GM12878 (cell line): Measurements from ENCODE around the gene PDLIM4. TPM values are rescaled to one million over a fixed set of nuclear protein-coding genes. Genes with fewer than 3 reads are reported as not detected.

ENCODE experiments used
- ATAC-seq: fragments of 200-7000 bp; cut with Tn5 transposase; 3 replicates; pipeline ENCODE4 v1.9.1; 2020; ENCODE audit warnings: mild to moderate bottlenecking, moderate library complexity
- BruUV-seq: library from RNA; stranded (reverse); fragments of 400-500 nt; replicated peaks from 2 replicates; lab custom pipeline; 2021; lab: Mats Ljungman, UMichigan
- CTCF ChIA-PET: fragments of 300-600 bp; sonication (Branson Sonifier 250); formaldehyde crosslinking; extraction: SDS; loops from one replicate; lab custom pipeline; 2021; ENCODE audit warnings: inconsistent platforms; lab: Yijun Ruan, JAX
- POLR2A ChIA-PET: fragments of 350-600 bp; formaldehyde crosslinking; extraction: SDS; loops from one replicate; lab custom pipeline; 2021; ENCODE audit warnings: inconsistent platforms; lab: Charles Lee
- RAD21 ChIA-PET: fragments of 300-600 bp; sonication (Branson Sonifier 250); formaldehyde crosslinking; loops from one replicate; lab custom pipeline; 2023; ENCODE audit warnings: antibody characterized with exemption; ENCODE audit not compliant: unreplicated experiment; lab: Charles Lee
- SMC1A ChIA-PET: fragments of 300-600 bp; sonication (Branson Sonifier 250); formaldehyde crosslinking; loops from one replicate; lab custom pipeline; 2023; ENCODE audit not compliant: unreplicated experiment, uncharacterized antibody; lab: Charles Lee
- DNase-seq: peaks from one replicate; pipeline ENCODE4 v3.0.0-alpha.2; 2011; ENCODE audit warnings: low read depth, low spot score
- FAIRE-seq: peaks from 3 replicates; lab custom pipeline; 2011; peaks lifted over from hg19 to GRCh38; lab: Jason Lieb, UNC
- H2AFZ ChIP-seq: 2 replicates; pipeline ENCODE4 v1.6.0; 2011; ENCODE audit warnings: low read depth, low read length, control low read depth; ENCODE audit not compliant: control insufficient read depth
- H3K27ac ChIP-seq: 2 replicates; pipeline ENCODE4 v1.5.1; 2011; ENCODE audit warnings: control low read depth; ENCODE audit not compliant: control insufficient read depth, insufficient read depth
- H3K27me3 ChIP-seq, 2 experiments: replicated peaks in 1 of 2; 2 replicates each; pipeline versions ENCODE4 v1.6.0 to v1.6.1; 2011; ENCODE audit warnings: low read length in 1 of 2; ENCODE audit not compliant: control insufficient read depth in 2 of 2, insufficient read depth in 2 of 2
- H3K36me3 ChIP-seq, 2 experiments: 2 replicates each; pipeline ENCODE4 v1.5.1; 2011; ENCODE audit warnings: low read length in 1 of 2; ENCODE audit not compliant: control insufficient read depth in 2 of 2, insufficient read depth in 2 of 2
- H3K4me1 ChIP-seq: 2 replicates; pipeline ENCODE4 v1.6.1; 2011; ENCODE audit warnings: mild to moderate bottlenecking, low read length, moderate library complexity, mixed read lengths; ENCODE audit not compliant: control insufficient read depth, insufficient read depth
- H3K4me2 ChIP-seq: 2 replicates; pipeline ENCODE4 v1.6.0; 2011; ENCODE audit warnings: control low read depth; ENCODE audit not compliant: control insufficient read depth, insufficient read depth
- H3K4me3 ChIP-seq: fragments of 200-600 bp; sonication (generic); 2 replicates; pipeline ENCODE4 v1.5.1; 2016
- H3K79me2 ChIP-seq: 2 replicates; pipeline ENCODE4 v1.6.0; 2011; ENCODE audit warnings: low read length; ENCODE audit not compliant: control insufficient read depth, insufficient read depth
- H3K9ac ChIP-seq: 2 replicates; pipeline ENCODE4 v1.8.0; 2011; ENCODE audit warnings: low read length, control low read depth, mixed read lengths; ENCODE audit not compliant: control insufficient read depth, insufficient read depth
- H3K9me3 ChIP-seq: replicated peaks from 3 replicates; pipeline ENCODE4 v1.5.1; 2011; ENCODE audit warnings: mild to moderate bottlenecking, low read length; ENCODE audit not compliant: control insufficient read depth, insufficient read depth
- H4K20me1 ChIP-seq: 2 replicates; pipeline ENCODE4 v1.6.0; 2011; ENCODE audit not compliant: control insufficient read depth, insufficient read depth
- BCL11A ChIP-seq: IDR thresholded peaks from 2 replicates; pipeline ENCODE4 v1.6.1; 2011; ENCODE audit warnings: low read depth, low read length
- FOS ChIP-seq: IDR thresholded peaks from 3 replicates; pipeline ENCODE4 v1.6.1; 2011; ENCODE audit warnings: borderline replicate concordance; ENCODE audit not compliant: insufficient read length; ENCODE audit errors: extremely low read depth
- MYB ChIP-seq: fragments of 150-350 bp; IDR thresholded peaks from 2 replicates; pipeline ENCODE4 v1.6.1; 2014; ENCODE audit warnings: mild to moderate bottlenecking, low read depth, low read length, borderline replicate concordance
- NR2F1 ChIP-seq: fragments of 450-650 bp; conservative IDR thresholded peaks from 2 replicates; pipeline ENCODE4 v1.6.1; 2017; ENCODE audit warnings: mild to moderate bottlenecking
- SMAD1 ChIP-seq: fragments of 450-650 bp; IDR thresholded peaks from 2 replicates; pipeline ENCODE4 v1.6.1; 2018; ENCODE audit warnings: mild to moderate bottlenecking, low read depth; ENCODE audit not compliant: partially characterized antibody
- SUPT20H ChIP-seq: IDR thresholded peaks from 2 replicates; pipeline ENCODE4 v1.6.1; 2011; ENCODE audit warnings: low read depth, mild to moderate bottlenecking, low read length, moderate library complexity, borderline replicate concordance; ENCODE audit not compliant: control insufficient read depth
- TBL1XR1 ChIP-seq: IDR thresholded peaks from 2 replicates; pipeline ENCODE4 v1.6.1; 2012; ENCODE audit warnings: low read depth, low read length, improper control_type of control experiment
- TCF7 ChIP-seq: IDR thresholded peaks from 2 replicates; pipeline ENCODE4 v1.6.1; 2014; ENCODE audit warnings: antibody characterized with exemption, borderline replicate concordance
- ZSCAN29 ChIP-seq: fragments of 450-650 bp; IDR thresholded peaks from 2 replicates; pipeline ENCODE4 v1.6.1; 2017; ENCODE audit warnings: mild to moderate bottlenecking, moderate library complexity
- WGBS: methylation state at CpG from one replicate; pipeline ENCODE4 v1.1.6; 2016; ENCODE audit warnings: low lambda C conversion rate; ENCODE audit not compliant: insufficient replicate concordance, insufficient coverage; ENCODE audit errors: missing lambda C conversion rate; 5-methylcytosine and 5-hydroxymethylcytosine counted together
- in situ Hi-C: fragments of 300-500 bp; cut with MboI; formaldehyde crosslinking; loops from 9 replicates; pipeline ENCODE4 v1.14.3; 2018; ENCODE audit warnings: mixed read lengths
- intact Hi-C: fragments of 100-400 bp; cut with micrococcal nuclease; formaldehyde crosslinking; loops from one replicate; pipeline ENCODE4 v1.14.2; 2022; ENCODE audit not compliant: unreplicated experiment
- polyA plus RNA-seq, 11 experiments: library from polyadenylated mRNA; depleted of rRNA in 4 of 11; unstranded in 6 of 11; stranded (reverse) in 5 of 11; fragments of >200 nt; fragmentation: Nextera tagmentation in 4 of 11; fragmentation: Illumina TruSeq in 1 of 11; extraction: Ambion mirVana in 4 of 11; extraction: Trizol in 1 of 11; gene quantifications; 1 replicate in 1 of 11; 2 replicates in 10 of 11; pipeline versions ENCODE4 v1.2.1 to v1.2.3, GENCODE V29; 2011 to 2016; ENCODE audit warnings: inconsistent platforms in 2 of 11, missing spikeins in 2 of 11, low read depth in 1 of 11
- total RNA-seq, 4 experiments: library from RNA; depleted of rRNA in 3 of 4; stranded (reverse); fragments of >200 nt in 3 of 4; fragmentation: Illumina TruSeq in 1 of 4; extraction: Trizol in 1 of 4; gene quantifications; 2 replicates each; pipeline versions ENCODE4 v1.2.1 to v1.2.3, GENCODE V29; 2013 to 2021
- TF ChIP-seq, protein P1 (sequence below), 3 experiments: IDR thresholded peaks in 2 of 3; conservative IDR thresholded peaks in 1 of 3; 2 replicates each; pipeline ENCODE4 v1.5.1; 2011; ENCODE audit warnings: low read depth in 3 of 3, low read length in 3 of 3, mild to moderate bottlenecking in 3 of 3, control low read depth in 2 of 3, moderate library complexity in 2 of 3, inconsistent platforms in 1 of 3, mixed read lengths in 1 of 3; ENCODE audit not compliant: control insufficient read depth in 2 of 3, insufficient read depth in 1 of 3; ENCODE audit errors: extremely low read depth in 1 of 3
- TF ChIP-seq, protein P2 (sequence below): fragments of 450-650 bp; formaldehyde crosslinking; IDR thresholded peaks from 2 replicates; pipeline ENCODE4 v1.4.0; 2022; ENCODE audit warnings: mild to moderate bottlenecking, moderate library complexity

The PDLIM4 gene
- total and polyA plus RNA-seq, 10 of the 15 experiments (the other 5 are each of a cell fraction or from before 2014, with no cell fraction given), result 0.13 to 1.7 (median 0.39) TPM; not detected in 3

DNA sequence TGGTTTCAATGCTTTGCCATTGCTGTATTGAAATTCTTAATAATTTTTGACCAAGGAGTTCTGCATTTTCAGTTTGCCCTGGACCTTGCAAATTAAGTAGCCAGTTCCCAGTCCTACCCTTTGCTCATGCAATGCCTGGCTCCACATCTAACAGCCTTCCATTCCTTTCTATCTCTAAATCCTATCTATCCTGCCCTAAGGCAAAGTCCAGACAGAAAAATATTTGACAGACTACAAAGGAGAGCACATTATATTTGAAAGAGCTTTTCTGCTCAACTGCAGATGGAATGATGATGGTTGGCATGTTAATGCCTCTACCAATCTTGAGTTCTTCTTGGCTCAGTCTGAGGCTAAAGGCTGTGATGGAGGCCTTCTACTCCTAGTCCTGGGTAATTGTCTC is 52.2 kb downstream of the PDLIM4 start:
- Histone ChIP-seq H3K9me3 (no peaks in the 10 kb centered on the region; the same call in 2 of the 3 replicates), H4K20me1 (no peaks in the 10 kb centered on the region), H3K4me3 (no peak overlapping the region), H3K36me3 (no peaks in the 10 kb centered on the region), H2AFZ (no peak overlapping the region), H3K79me2 (no peaks in the 10 kb centered on the region), H3K27ac (no peak overlapping the region), H3K4me2 (no peak overlapping the region), H3K27me3 (no peaks in the 10 kb centered on the region), H3K9ac (no peak overlapping the region), H3K4me1 (no peaks in the 10 kb centered on the region)
- SMC1A ChIA-PET, result no interaction called here
- TF ChIP-seq TCF7, result no peak
- TF ChIP-seq FOS, result no peak
- TF ChIP-seq SUPT20H, result no peak
- no peak for TF ChIP-seq ZSCAN29
- no peak for TF ChIP-seq BCL11A
- RAD21 ChIA-PET, result no interaction called here
- FAIRE-seq, result no peak
- BruUV-seq, result no TSS peak
- POLR2A ChIA-PET, result no interaction called here
- DNase-seq, result no peak
- in situ Hi-C loops, result no loop called here
- no peak for ATAC-seq
- intact Hi-C loops, result no loop called here
- CTCF ChIA-PET, result no interaction called here

DNA sequence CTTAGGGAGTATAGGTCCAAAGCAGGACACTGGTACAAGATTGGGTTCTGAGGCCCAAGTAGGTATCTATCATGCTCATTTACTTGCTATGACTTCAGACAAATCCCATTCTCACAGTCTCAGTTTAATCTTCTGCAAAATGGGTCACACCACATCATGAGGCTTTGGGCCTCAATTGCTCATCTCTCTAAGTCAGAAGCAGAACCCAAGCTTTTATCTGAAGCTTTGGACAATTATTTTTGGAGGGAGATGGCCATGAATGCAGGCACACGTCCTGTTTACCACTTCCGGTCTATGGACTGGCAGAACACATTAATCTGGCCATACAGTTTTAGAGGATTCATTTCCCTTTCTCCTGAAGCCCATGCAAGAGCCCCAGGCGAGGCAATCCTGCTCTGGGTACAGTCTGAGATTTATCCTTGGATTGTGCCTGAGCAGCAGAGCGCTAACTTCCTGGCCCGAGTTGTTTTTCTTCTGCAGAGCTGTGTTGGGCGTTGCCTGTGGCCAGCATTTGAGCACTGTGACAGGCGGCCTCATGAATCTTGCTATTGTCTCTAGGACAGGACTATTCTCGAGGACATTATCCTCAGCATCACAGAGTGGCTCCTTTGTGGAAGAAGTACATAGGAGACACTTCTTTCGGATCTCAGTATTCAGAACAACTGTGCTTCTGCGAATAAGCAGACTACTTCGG is 52.8 kb downstream of the PDLIM4 start:
- Histone ChIP-seq H3K79me2 (no peaks in the 10 kb centered on the region), H3K4me1 (no peaks in the 10 kb centered on the region), H3K9me3 (no peaks in the 10 kb centered on the region), H3K9ac (no peak overlapping the region), H3K27me3 (no peaks in the 10 kb centered on the region), H3K4me3 (no peak overlapping the region), H2AFZ (no peak overlapping the region), H3K4me2 (no peak overlapping the region), H3K36me3 (no peaks in the 10 kb centered on the region), H4K20me1 (no peaks in the 10 kb centered on the region), H3K27ac (no peak overlapping the region)
- no TSS peak for BruUV-seq
- ChIA-PET SMC1A (no interaction called here), CTCF (interaction anchor here (0.8 kb wide), 1 partner anchor 16 kb away, joined by 3 read pairs; the partner anchor contains the start of gene SLC22A4), POLR2A (no interaction called here), RAD21 (no interaction called here)
- ATAC-seq (no peak), DNase-seq (no peak), FAIRE-seq (no peak)
- intact Hi-C loops (no loop called here), in situ Hi-C loops (no loop called here)
- WGBS, result 62% methylated on average over 11 of the region's 11 CpGs
- TF ChIP-seq, protein P1, sequence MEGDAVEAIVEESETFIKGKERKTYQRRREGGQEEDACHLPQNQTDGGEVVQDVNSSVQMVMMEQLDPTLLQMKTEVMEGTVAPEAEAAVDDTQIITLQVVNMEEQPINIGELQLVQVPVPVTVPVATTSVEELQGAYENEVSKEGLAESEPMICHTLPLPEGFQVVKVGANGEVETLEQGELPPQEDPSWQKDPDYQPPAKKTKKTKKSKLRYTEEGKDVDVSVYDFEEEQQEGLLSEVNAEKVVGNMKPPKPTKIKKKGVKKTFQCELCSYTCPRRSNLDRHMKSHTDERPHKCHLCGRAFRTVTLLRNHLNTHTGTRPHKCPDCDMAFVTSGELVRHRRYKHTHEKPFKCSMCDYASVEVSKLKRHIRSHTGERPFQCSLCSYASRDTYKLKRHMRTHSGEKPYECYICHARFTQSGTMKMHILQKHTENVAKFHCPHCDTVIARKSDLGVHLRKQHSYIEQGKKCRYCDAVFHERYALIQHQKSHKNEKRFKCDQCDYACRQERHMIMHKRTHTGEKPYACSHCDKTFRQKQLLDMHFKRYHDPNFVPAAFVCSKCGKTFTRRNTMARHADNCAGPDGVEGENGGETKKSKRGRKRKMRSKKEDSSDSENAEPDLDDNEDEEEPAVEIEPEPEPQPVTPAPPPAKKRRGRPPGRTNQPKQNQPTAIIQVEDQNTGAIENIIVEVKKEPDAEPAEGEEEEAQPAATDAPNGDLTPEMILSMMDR (IDR thresholded peaks at IDR 0.05 in 2 of 3, conservative IDR thresholded peaks at IDR 0.05 in 1 of 3; ENCODE audit: control insufficient read depth in 2 of 3, extremely low read depth in 1 of 3, insufficient read depth in 1 of 3, low read depth in 3 of 3, low read length in 3 of 3), result no peak
- TF ChIP-seq NR2F1 (no peak), MYB (no peak), SMAD1 (no peak), TBL1XR1 (no peak)
- TF ChIP-seq, protein P2, sequence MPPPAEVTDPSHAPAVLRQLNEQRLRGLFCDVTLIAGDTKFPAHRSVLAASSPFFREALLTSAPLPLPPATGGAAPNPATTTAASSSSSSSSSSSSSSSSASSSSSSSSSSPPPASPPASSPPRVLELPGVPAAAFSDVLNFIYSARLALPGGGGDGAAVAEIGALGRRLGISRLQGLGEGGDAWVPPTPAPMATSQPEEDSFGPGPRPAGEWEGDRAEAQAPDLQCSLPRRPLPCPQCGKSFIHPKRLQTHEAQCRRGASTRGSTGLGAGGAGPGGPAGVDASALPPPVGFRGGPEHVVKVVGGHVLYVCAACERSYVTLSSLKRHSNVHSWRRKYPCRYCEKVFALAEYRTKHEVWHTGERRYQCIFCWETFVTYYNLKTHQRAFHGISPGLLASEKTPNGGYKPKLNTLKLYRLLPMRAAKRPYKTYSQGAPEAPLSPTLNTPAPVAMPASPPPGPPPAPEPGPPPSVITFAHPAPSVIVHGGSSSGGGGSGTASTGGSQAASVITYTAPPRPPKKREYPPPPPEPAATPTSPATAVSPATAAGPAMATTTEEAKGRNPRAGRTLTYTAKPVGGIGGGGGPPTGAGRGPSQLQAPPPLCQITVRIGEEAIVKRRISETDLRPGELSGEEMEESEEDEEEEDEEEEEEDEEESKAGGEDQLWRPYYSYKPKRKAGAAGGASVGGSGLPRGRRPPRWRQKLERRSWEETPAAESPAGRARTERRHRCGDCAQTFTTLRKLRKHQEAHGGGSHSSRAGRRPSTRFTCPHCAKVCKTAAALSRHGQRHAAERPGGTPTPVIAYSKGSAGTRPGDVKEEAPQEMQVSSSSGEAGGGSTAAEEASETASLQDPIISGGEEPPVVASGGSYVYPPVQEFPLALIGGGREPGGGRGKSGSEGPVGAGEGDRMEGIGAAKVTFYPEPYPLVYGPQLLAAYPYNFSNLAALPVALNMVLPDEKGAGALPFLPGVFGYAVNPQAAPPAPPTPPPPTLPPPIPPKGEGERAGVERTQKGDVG (CRISPR knock-in tag), result no peak
